Karpas-422 (cell line): ENCODE data around the gene PSME2. TPM values are rescaled to one million over a fixed set of nuclear protein-coding genes. Genes with fewer than 3 reads are reported as not detected.

Experiments used
- DNase-seq: peaks from one replicate; pipeline ENCODE4 v3.0.0-alpha.2; 2015
- H2AFZ ChIP-seq: fragments of 200-600 bp; sonication (generic); 2 replicates; pipeline ENCODE4 v1.6.1; 2014; ENCODE audit warnings: antibody characterized with exemption, low read length, mixed read lengths
- H3K27ac ChIP-seq: fragments of 200-600 bp; sonication (generic); 2 replicates; pipeline ENCODE4 v1.5.1; 2014; ENCODE audit warnings: mild to moderate bottlenecking, low read length, moderate library complexity
- H3K27me3 ChIP-seq: fragments of 200-600 bp; sonication (generic); 2 replicates; pipeline ENCODE4 v1.6.1; 2014; ENCODE audit warnings: low read length, mixed read lengths
- H3K36me3 ChIP-seq: fragments of 200-600 bp; sonication (generic); 2 replicates; pipeline ENCODE4 v1.6.1; 2014; ENCODE audit warnings: low read length, mixed read lengths; ENCODE audit not compliant: insufficient read depth
- H3K4me1 ChIP-seq: fragments of 200-600 bp; sonication (generic); 2 replicates; pipeline ENCODE4 v1.6.1; 2014; ENCODE audit warnings: mild to moderate bottlenecking, low read length, mixed read lengths
- H3K4me2 ChIP-seq: fragments of 200-600 bp; sonication (generic); 2 replicates; pipeline ENCODE4 v1.6.1; 2014; ENCODE audit warnings: low read length, low read depth, mild to moderate bottlenecking; ENCODE audit not compliant: poor library complexity, severe bottlenecking
- H3K4me3 ChIP-seq: fragments of 200-600 bp; sonication (generic); 2 replicates; pipeline ENCODE4 v1.5.1; 2014; ENCODE audit warnings: mild to moderate bottlenecking, antibody characterized with exemption, low read length, mixed read lengths
- H3K79me2 ChIP-seq: fragments of 200-600 bp; sonication (generic); 2 replicates; pipeline ENCODE4 v1.6.1; 2014; ENCODE audit warnings: mild to moderate bottlenecking, low read length, mixed read lengths
- H3K9ac ChIP-seq: fragments of 200-600 bp; sonication (generic); 2 replicates; pipeline ENCODE4 v1.6.0; 2014; ENCODE audit warnings: low read length
- H3K9me2 ChIP-seq: fragments of 200-600 bp; sonication (generic), shearing (Covaris generic); replicated peaks from 2 replicates; pipeline ENCODE4 v1.6.0; 2014; ENCODE audit warnings: mild to moderate bottlenecking, low read length, moderate library complexity; ENCODE audit not compliant: insufficient read depth
- H3K9me3 ChIP-seq: fragments of 300-700, 200-600 bp; sonication (generic); 2 replicates; pipeline ENCODE4 v1.6.1; 2014; ENCODE audit warnings: low read length, mixed read lengths
- H4K20me1 ChIP-seq: fragments of 200-600 bp; sonication (generic); 2 replicates; pipeline ENCODE4 v1.6.1; 2014; ENCODE audit warnings: mild to moderate bottlenecking, antibody characterized with exemption, low read length, low read depth; ENCODE audit not compliant: insufficient read depth
- total RNA-seq: library from RNA; depleted of rRNA; stranded (reverse); fragments of >200 nt; shearing (Covaris generic); gene quantifications from 2 replicates; pipeline ENCODE4 v1.2.3, GENCODE V29; 2014; ENCODE audit warnings: low replicate concordance

The PSME2 gene
- total RNA-seq, 1 experiment from 2014 or later = 536 TPM

- peak; percentile 60 for DNase-seq
- Histone ChIP-seq H3K79me2 (peaks cover 51% of the 10 kb centered on the region), H3K27me3 (no peaks in the 10 kb centered on the region), H3K4me3 (peak overlapping the region; percentile 98), H3K9me2 (no peaks in the 10 kb centered on the region), H4K20me1 (no peaks in the 10 kb centered on the region), H3K27ac (peak overlapping the region; percentile 71), H3K4me1 (peaks cover 51% of the 10 kb centered on the region), H3K9me3 (no peaks in the 10 kb centered on the region), H2AFZ (no peak overlapping the region), H3K4me2 (peak overlapping the region; percentile 87), H3K36me3 (peaks cover 23% of the 10 kb centered on the region), H3K9ac (peak overlapping the region; percentile 98)
These were observed 8.6 kb downstream of the PSME2 start for GRCh38 chr14:24137529-24138395.

GRCh38 chr14:24136684-24137528 lies 9.5 kb downstream of the PSME2 start:
- no peaks in the 10 kb centered on the region for H3K9me2 ChIP-seq
- H3K4me3 ChIP-seq = peak overlapping the region; percentile 98
- H3K27me3 ChIP-seq = no peaks in the 10 kb centered on the region
- peaks cover 44% of the 10 kb centered on the region for H3K4me1 ChIP-seq
- peak overlapping the region; percentile 71 for H3K27ac ChIP-seq
- H3K36me3 ChIP-seq = peaks cover 23% of the 10 kb centered on the region
- peak overlapping the region; percentile 98 for H3K9ac ChIP-seq
- H4K20me1 ChIP-seq = no peaks in the 10 kb centered on the region
- H3K9me3 ChIP-seq = no peaks in the 10 kb centered on the region
- no peak overlapping the region for H2AFZ ChIP-seq
- peak overlapping the region; percentile 87 for H3K4me2 ChIP-seq
- H3K79me2 ChIP-seq = peaks cover 51% of the 10 kb centered on the region
- DNase-seq = peak; percentile 82

- H4K20me1 ChIP-seq = no peaks in the 10 kb centered on the region
- peak within 1 kb of the TSS; percentile 71 for H3K27ac ChIP-seq
- peak within 1 kb of the TSS; percentile 76 for H2AFZ ChIP-seq
- H3K9me3 ChIP-seq = no peaks in the 10 kb centered on the region
- H3K9me2 ChIP-seq = no peaks in the 10 kb centered on the region
- H3K36me3 ChIP-seq = peaks cover 23% of the 10 kb centered on the region
- H3K4me1 ChIP-seq = peaks cover 42% of the 10 kb centered on the region
- peak within 1 kb of the TSS; percentile 98 for H3K4me3 ChIP-seq
- H3K79me2 ChIP-seq = peaks cover 48% of the 10 kb centered on the region
- peak within 1 kb of the TSS; percentile 87 for H3K4me2 ChIP-seq
- H3K9ac ChIP-seq = peak within 1 kb of the TSS; percentile 98
- H3K27me3 ChIP-seq = no peaks in the 10 kb centered on the region
- peak; percentile 99 for DNase-seq
These were observed 10.4 kb downstream of the PSME2 start, which contains the start of gene PSME1 for GRCh38 chr14:24135834-24136683. PSME1 (plus strand) TSS chr14:24136194; CDS start chr14:24136263, 69 bp downstream.

- H4K20me1 ChIP-seq = no peaks in the 10 kb centered on the region
- H3K36me3 ChIP-seq = peaks cover 23% of the 10 kb centered on the region
- peak overlapping the region; percentile 87 for H3K4me2 ChIP-seq
- peaks cover 43% of the 10 kb centered on the region for H3K79me2 ChIP-seq
- H3K4me3 ChIP-seq = peak overlapping the region; percentile 98
- no peaks in the 10 kb centered on the region for H3K9me3 ChIP-seq
- DNase-seq = no peak
- H3K9me2 ChIP-seq = no peaks in the 10 kb centered on the region
- H3K27ac ChIP-seq = peak overlapping the region; percentile 54
- H2AFZ ChIP-seq = peak overlapping the region; percentile 76
- peaks cover 42% of the 10 kb centered on the region for H3K4me1 ChIP-seq
- no peaks in the 10 kb centered on the region for H3K27me3 ChIP-seq
- peak overlapping the region; percentile 98 for H3K9ac ChIP-seq
These were observed 10.9 kb downstream of the PSME2 start for GRCh38 chr14:24135584-24135833.

- Histone ChIP-seq H3K4me1 (peaks cover 30% of the 10 kb centered on the region), H3K9ac (no peak overlapping the region), H3K4me3 (no peak overlapping the region)
These were observed 12.7 kb downstream of the PSME2 start for GRCh38 chr14:24133735-24134134.

GRCh38 chr14:24132976-24133375 lies 13.4 kb downstream of the PSME2 start:
- H3K36me3 ChIP-seq = peaks cover 4% of the 10 kb centered on the region; the same call in 1 of the 2 replicates
- DNase-seq = no peak
- no peak overlapping the region for H2AFZ ChIP-seq
- no peak overlapping the region for H3K4me2 ChIP-seq
- H3K79me2 ChIP-seq = peaks cover 19% of the 10 kb centered on the region
- H3K9me2 ChIP-seq = no peaks in the 10 kb centered on the region
- no peak overlapping the region for H3K4me3 ChIP-seq
- no peak overlapping the region for H3K27ac ChIP-seq
- no peaks in the 10 kb centered on the region for H3K9me3 ChIP-seq
- H3K27me3 ChIP-seq = no peaks in the 10 kb centered on the region
- H3K4me1 ChIP-seq = peaks cover 23% of the 10 kb centered on the region
- H4K20me1 ChIP-seq = no peaks in the 10 kb centered on the region
- H3K9ac ChIP-seq = no peak overlapping the region

More at GRCh38 chr14:24133735-24134134, 12.7 kb downstream of the PSME2 start:
- H3K36me3 ChIP-seq = peaks cover 11% of the 10 kb centered on the region
- DNase-seq = peak; percentile 64
- H2AFZ ChIP-seq = no peak overlapping the region
- H3K27me3 ChIP-seq = no peaks in the 10 kb centered on the region
- H3K27ac ChIP-seq = no peak overlapping the region
- H3K4me2 ChIP-seq = no peak overlapping the region
- H3K79me2 ChIP-seq = peaks cover 26% of the 10 kb centered on the region
- no peaks in the 10 kb centered on the region for H3K9me2 ChIP-seq
- H3K9me3 ChIP-seq = no peaks in the 10 kb centered on the region
- no peaks in the 10 kb centered on the region for H4K20me1 ChIP-seq

GRCh38 chr14:24132061-24132685 lies 14.2 kb downstream of the PSME2 start:
- no peak overlapping the region for H2AFZ ChIP-seq
- no peak for DNase-seq
- no peak overlapping the region for H3K27ac ChIP-seq

More at GRCh38 chr14:24132061-24132685, 14.2 kb downstream of the PSME2 start:
- H3K9me3 ChIP-seq = no peaks in the 10 kb centered on the region
- no peaks in the 10 kb centered on the region for H3K9me2 ChIP-seq
- no peaks in the 10 kb centered on the region for H3K27me3 ChIP-seq
- no peak overlapping the region for H3K4me2 ChIP-seq
- H3K36me3 ChIP-seq = no peaks in the 10 kb centered on the region
- no peak overlapping the region for H3K4me3 ChIP-seq
- peaks cover 12% of the 10 kb centered on the region for H3K79me2 ChIP-seq
- no peaks in the 10 kb centered on the region for H4K20me1 ChIP-seq
- no peak overlapping the region for H3K9ac ChIP-seq
- peaks cover 15% of the 10 kb centered on the region for H3K4me1 ChIP-seq
